PC-3 (cell line): ENCODE data around the gene NSG2. TPM values are rescaled to one million over a fixed set of nuclear protein-coding genes. Genes with fewer than 3 reads are reported as not detected.

Source experiments
- ATAC-seq: fragments of 200-7000 bp; cut with Tn5 transposase; 2 replicates; pipeline ENCODE4 v1.9.1; 2020; ENCODE audit warnings: mild to moderate bottlenecking, moderate library complexity
- BruUV-seq: library from RNA; stranded (reverse); fragments of 400-500 nt; replicated peaks from 2 replicates; lab custom pipeline; 2021; lab: Mats Ljungman, UMichigan
- CTCF ChIA-PET: fragments of 300-600 bp; sonication (Branson Sonifier 250); formaldehyde crosslinking; loops from one replicate; lab custom pipeline; 2022; ENCODE audit warnings: antibody characterized with exemption; lab: Charles Lee
- POLR2A ChIA-PET: fragments of 300-600 bp; sonication (Branson Sonifier 250); formaldehyde crosslinking; loops from one replicate; lab custom pipeline; 2022; ENCODE audit warnings: antibody characterized with exemption; ENCODE audit not compliant: unreplicated experiment; lab: Charles Lee
- DNase-seq: peaks from one replicate; pipeline ENCODE4 v3.0.0-alpha.2; 2015
- H2AFZ ChIP-seq: fragments of 300-600 bp; sonication (generic); 2 replicates; pipeline ENCODE4 v1.6.0; 2016; ENCODE audit warnings: antibody characterized with exemption, low read length
- H3F3A ChIP-seq: fragments of 300-600 bp; sonication (generic); one replicate; pipeline ENCODE4 v1.6.0; 2017; ENCODE audit warnings: antibody characterized with exemption, low read length, control low read depth, mild to moderate bottlenecking; ENCODE audit not compliant: unreplicated experiment
- H3K27ac ChIP-seq: fragments of 300-600 bp; sonication (generic); 2 replicates; pipeline ENCODE4 v1.5.1; 2016; ENCODE audit warnings: mild to moderate bottlenecking, low read length
- H3K27me3 ChIP-seq: fragments of 300-600 bp; sonication (generic); 2 replicates; pipeline ENCODE4 v1.6.1; 2016; ENCODE audit warnings: low read length, mixed read lengths
- H3K36me3 ChIP-seq: fragments of 300-600 bp; sonication (generic); 2 replicates; pipeline ENCODE4 v1.6.1; 2016; ENCODE audit warnings: low read depth, mixed run types, low read length, mixed read lengths
- H3K4me1 ChIP-seq: fragments of 300-600 bp; sonication (generic); 2 replicates; pipeline ENCODE4 v1.5.1; 2016; ENCODE audit warnings: low read length; ENCODE audit not compliant: insufficient read depth
- H3K4me2 ChIP-seq: fragments of 300-600 bp; sonication (generic); 2 replicates; pipeline ENCODE4 v1.6.0; 2016; ENCODE audit warnings: low read length
- H3K4me3 ChIP-seq: fragments of 300-600 bp; sonication (generic); 2 replicates; pipeline ENCODE4 v1.5.1; 2016; ENCODE audit warnings: mild to moderate bottlenecking, low read length, mixed read lengths
- H3K79me2 ChIP-seq: fragments of 300-600 bp; sonication (generic); 2 replicates; pipeline ENCODE4 v1.6.1; 2017; ENCODE audit warnings: low read length, mixed read lengths
- H3K9ac ChIP-seq: fragments of 300-600 bp; sonication (generic); 2 replicates; pipeline ENCODE4 v1.6.0; 2016; ENCODE audit warnings: mild to moderate bottlenecking, low read length
- H3K9me2 ChIP-seq: fragments of 300-600 bp; sonication (generic); replicated peaks from 2 replicates; pipeline ENCODE4 v1.6.1; 2016; ENCODE audit warnings: mixed run types, low read length, mixed read lengths
- H3K9me3 ChIP-seq: fragments of 300-600 bp; sonication (generic); 2 replicates; pipeline ENCODE4 v1.6.1; 2016; ENCODE audit warnings: low read length, mixed read lengths
- H4K20me1 ChIP-seq: fragments of 300-600 bp; sonication (generic); 2 replicates; pipeline ENCODE4 v1.6.1; 2016; ENCODE audit warnings: low read length, mixed read lengths
- EZH2 ChIP-seq: fragments of 300-600 bp; sonication (generic); IDR thresholded peaks from one replicate; pipeline ENCODE4 v1.6.1; 2017; ENCODE audit warnings: antibody characterized with exemption, mild to moderate bottlenecking, low read length; ENCODE audit not compliant: unreplicated experiment
- EZH2phosphoT487 ChIP-seq: fragments of 300-600 bp; sonication (generic); IDR thresholded peaks from 2 replicates; pipeline ENCODE4 v1.6.1; 2018; ENCODE audit warnings: mild to moderate bottlenecking, antibody characterized with exemption, low read length, borderline replicate concordance
- intact Hi-C: fragments of 100-400 bp; cut with micrococcal nuclease; formaldehyde crosslinking; loops from 2 replicates; pipeline ENCODE4 v1.9.0; 2023
- total RNA-seq: library from RNA; depleted of rRNA; stranded (reverse); fragments of >200 nt; gene quantifications from 2 replicates; pipeline ENCODE4 v1.2.3, GENCODE V29; 2014
- TF ChIP-seq, protein P1 (sequence below): fragments of 300-600 bp; sonication (generic); conservative IDR thresholded peaks from 2 replicates; pipeline ENCODE4 v1.5.1; 2017; ENCODE audit warnings: antibody characterized with exemption, low read depth, mild to moderate bottlenecking, low read length

NSG2 gene
- total RNA-seq, 1 experiment from 2014 or later: 0.07 TPM

DNA sequence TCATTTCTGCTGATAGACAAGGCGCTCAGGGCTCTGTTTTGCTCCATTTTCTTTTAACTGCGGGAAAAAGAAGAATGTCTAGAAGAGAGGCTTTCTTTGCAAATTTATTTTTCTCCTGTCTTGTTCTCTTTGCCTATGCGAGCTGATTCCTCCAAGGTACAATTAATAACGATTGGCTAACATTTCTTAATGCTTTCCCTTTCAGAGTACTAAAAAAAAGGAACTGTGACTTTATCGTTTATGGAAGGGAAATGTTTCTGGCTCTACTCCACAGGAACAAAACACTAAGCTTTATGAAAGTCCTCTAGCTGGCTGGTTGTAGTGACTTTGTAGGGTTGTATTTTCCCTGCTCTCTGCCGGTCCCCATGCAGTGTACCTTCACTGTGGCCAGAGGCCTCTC, 11.7 kb downstream of the NSG2 start:
- H3K9me2 ChIP-seq: no peaks in the 10 kb centered on the region
- H3K4me1 ChIP-seq: no peaks in the 10 kb centered on the region
- H3F3A ChIP-seq: no peaks in the 10 kb centered on the region
- TF ChIP-seq EZH2: no peak
- H3K36me3 ChIP-seq: no peaks in the 10 kb centered on the region
- H3K27me3 ChIP-seq: peaks cover 54% of the 10 kb centered on the region; the same call in 1 of the 2 replicates
- H3K9me3 ChIP-seq: no peaks in the 10 kb centered on the region
- H2AFZ ChIP-seq: no peak overlapping the region
- DNase-seq (no peak), ATAC-seq (no peak)
- no peak overlapping the region for H3K9ac ChIP-seq
- H3K27ac ChIP-seq: no peak overlapping the region
- no TSS peak for BruUV-seq
- no peak overlapping the region for H3K4me3 ChIP-seq
- H4K20me1 ChIP-seq: no peaks in the 10 kb centered on the region
- no peak overlapping the region for H3K4me2 ChIP-seq
- H3K79me2 ChIP-seq: no peaks in the 10 kb centered on the region
- intact Hi-C loops: no loop called here
- POLR2A ChIA-PET: no interaction called here
- CTCF ChIA-PET: no interaction called here

DNA sequence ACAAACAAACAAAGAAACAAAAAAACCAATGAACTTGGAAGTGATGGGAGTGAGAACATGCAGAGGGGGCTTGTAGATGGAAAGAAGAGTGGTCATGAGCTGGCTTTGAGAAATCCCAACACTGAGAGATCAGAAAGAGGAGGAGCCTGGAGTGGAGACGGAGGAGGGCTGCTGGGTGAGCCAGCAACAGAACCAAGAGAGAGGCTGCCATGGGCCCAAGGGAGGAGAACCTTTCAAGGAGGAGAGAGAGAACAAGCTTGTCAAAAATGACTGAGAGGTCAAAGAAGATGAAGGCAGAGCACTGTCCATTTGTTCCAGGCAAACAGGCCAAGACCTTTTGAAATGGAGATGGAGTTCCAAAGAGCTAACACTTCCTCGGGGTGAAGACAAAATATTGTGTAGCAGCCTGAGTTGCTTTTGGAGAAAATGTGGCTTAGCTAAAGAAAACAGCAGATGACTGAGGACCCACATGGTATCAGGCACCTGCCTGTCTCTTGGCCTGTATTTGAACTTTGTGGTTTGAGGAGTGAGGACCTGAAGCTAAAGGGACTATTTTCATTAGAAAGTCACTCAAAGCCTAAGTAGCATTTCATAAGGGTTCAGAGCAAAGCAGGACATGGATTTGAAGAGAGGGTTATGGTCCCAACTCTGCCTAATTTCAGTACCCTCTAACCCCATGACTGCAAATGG, 13.1 kb downstream of the NSG2 start:
- H3K4me2 ChIP-seq: no peak overlapping the region
- peaks cover 62% of the 10 kb centered on the region; the same call in 1 of the 2 replicates for H3K27me3 ChIP-seq
- intact Hi-C loops: no loop called here
- CTCF ChIA-PET: no interaction called here
- no peak overlapping the region for H3K27ac ChIP-seq
- no peaks in the 10 kb centered on the region for H3K36me3 ChIP-seq
- H3F3A ChIP-seq: no peaks in the 10 kb centered on the region
- no peaks in the 10 kb centered on the region for H3K9me2 ChIP-seq
- DNase-seq (no peak), ATAC-seq (no peak)
- H4K20me1 ChIP-seq: no peaks in the 10 kb centered on the region
- no peak overlapping the region for H3K9ac ChIP-seq
- POLR2A ChIA-PET: no interaction called here
- no peaks in the 10 kb centered on the region for H3K4me1 ChIP-seq
- H2AFZ ChIP-seq: no peak overlapping the region
- no peaks in the 10 kb centered on the region for H3K79me2 ChIP-seq
- no peaks in the 10 kb centered on the region for H3K9me3 ChIP-seq
- no TSS peak for BruUV-seq
- TF ChIP-seq EZH2phosphoT487 (no peak), EZH2 (no peak)
- TF ChIP-seq, protein P1, sequence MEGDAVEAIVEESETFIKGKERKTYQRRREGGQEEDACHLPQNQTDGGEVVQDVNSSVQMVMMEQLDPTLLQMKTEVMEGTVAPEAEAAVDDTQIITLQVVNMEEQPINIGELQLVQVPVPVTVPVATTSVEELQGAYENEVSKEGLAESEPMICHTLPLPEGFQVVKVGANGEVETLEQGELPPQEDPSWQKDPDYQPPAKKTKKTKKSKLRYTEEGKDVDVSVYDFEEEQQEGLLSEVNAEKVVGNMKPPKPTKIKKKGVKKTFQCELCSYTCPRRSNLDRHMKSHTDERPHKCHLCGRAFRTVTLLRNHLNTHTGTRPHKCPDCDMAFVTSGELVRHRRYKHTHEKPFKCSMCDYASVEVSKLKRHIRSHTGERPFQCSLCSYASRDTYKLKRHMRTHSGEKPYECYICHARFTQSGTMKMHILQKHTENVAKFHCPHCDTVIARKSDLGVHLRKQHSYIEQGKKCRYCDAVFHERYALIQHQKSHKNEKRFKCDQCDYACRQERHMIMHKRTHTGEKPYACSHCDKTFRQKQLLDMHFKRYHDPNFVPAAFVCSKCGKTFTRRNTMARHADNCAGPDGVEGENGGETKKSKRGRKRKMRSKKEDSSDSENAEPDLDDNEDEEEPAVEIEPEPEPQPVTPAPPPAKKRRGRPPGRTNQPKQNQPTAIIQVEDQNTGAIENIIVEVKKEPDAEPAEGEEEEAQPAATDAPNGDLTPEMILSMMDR: no peak
- H3K4me3 ChIP-seq: no peak overlapping the region

DNA sequence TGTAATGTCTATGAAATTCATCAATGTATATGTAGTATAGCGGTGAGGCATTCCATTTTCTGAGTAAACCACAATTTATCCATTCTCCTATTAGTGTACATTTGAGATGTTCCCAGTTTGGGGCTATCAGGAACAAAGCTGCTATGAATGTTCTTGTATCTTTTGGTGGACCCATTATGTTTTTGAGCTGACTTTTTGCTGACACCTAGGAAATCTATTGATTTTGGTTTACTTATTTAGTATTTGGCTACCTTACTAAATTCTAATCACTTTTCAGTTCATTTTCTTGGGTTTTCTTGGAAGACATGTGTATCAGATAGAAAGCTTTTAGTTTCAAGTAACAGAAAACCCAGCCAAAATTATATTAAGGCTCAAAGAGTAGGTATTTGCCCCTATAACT, 13.7 kb downstream of the NSG2 start:
- Histone ChIP-seq H3K9me3 (no peaks in the 10 kb centered on the region), H3K27me3 (peaks cover 60% of the 10 kb centered on the region), H3K9me2 (no peaks in the 10 kb centered on the region), H2AFZ (no peak overlapping the region), H3K36me3 (no peaks in the 10 kb centered on the region), H3K79me2 (no peaks in the 10 kb centered on the region), H3F3A (no peaks in the 10 kb centered on the region), H3K4me1 (no peaks in the 10 kb centered on the region), H3K4me3 (no peak overlapping the region), H4K20me1 (no peaks in the 10 kb centered on the region), H3K9ac (no peak overlapping the region), H3K27ac (no peak overlapping the region), H3K4me2 (no peak overlapping the region)
- DNase-seq (no peak), ATAC-seq (no peak)
- TF ChIP-seq, protein P1: no peak
- TF ChIP-seq EZH2 (no peak), EZH2phosphoT487 (no peak)
- intact Hi-C loops: no loop called here
- no TSS peak for BruUV-seq
- ChIA-PET CTCF (no interaction called here), POLR2A (no interaction called here)
